K562 (cell line): ENCODE data around the gene GIMAP7.

Source experiments
- ETS1 ChIP-seq: conservative IDR thresholded peaks from 2 replicates; pipeline ENCODE4 v1.6.1; 2011; ENCODE audit warnings: low read depth, mild to moderate bottlenecking, low read length; ENCODE audit not compliant: control insufficient read depth
- GATA2 ChIP-seq: sonication (generic); formaldehyde crosslinking; IDR thresholded peaks from 2 replicates; pipeline ENCODE4 v1.4.0; 2020; ENCODE audit warnings: mild to moderate bottlenecking, missing genetic modification reagents
- ZNF76 ChIP-seq: fragments of 250-450 bp; sonication (Bioruptor Pico); IDR thresholded peaks from 2 replicates; pipeline ENCODE4 v1.4.0; 2020; ENCODE audit warnings: mild to moderate bottlenecking, moderate library complexity, borderline replicate concordance

GRCh38 chr7:150538259-150538658 is 23.6 kb downstream of the GIMAP7 start:
- no peak for TF ChIP-seq GATA2
- TF ChIP-seq ZNF76 (CRISPR knock-in tag): no peak
- TF ChIP-seq ETS1: no peak
